HepG2 (cell line): Measurements from ENCODE around the gene CTAG1A. TPM values are rescaled to one million over a fixed set of nuclear protein-coding genes. Genes with fewer than 3 reads are reported as not detected.
A peak's percentile ranks its signal among the peaks of the same experiment; 100 is the strongest.

Experiments used
- ATAC-seq: fragments of 200-7000 bp; cut with Tn5 transposase; 3 replicates; pipeline ENCODE4 v1.9.1; 2020; ENCODE audit warnings: mild to moderate bottlenecking, moderate library complexity
- BruUV-seq: library from RNA; stranded (reverse); fragments of 400-500 nt; replicated peaks from 2 replicates; lab custom pipeline; 2021; lab: Mats Ljungman, UMichigan
- CTCF ChIA-PET: fragments of 300-600 bp; formaldehyde crosslinking; extraction: SDS; loops from one replicate; lab custom pipeline; 2021; ENCODE audit warnings: low total read pairs, inconsistent platforms, low intra/inter-chr PET ratio; lab: Yijun Ruan, JAX
- POLR2A ChIA-PET: fragments of 350-600 bp; sonication (Branson Sonifier 250); formaldehyde crosslinking; loops from one replicate; lab custom pipeline; 2020; ENCODE audit warnings: antibody characterized with exemption, inconsistent platforms; lab: Yijun Ruan, JAX
- DNase-seq: peaks from one replicate; pipeline ENCODE4 v3.0.0-alpha.2; 2015; ENCODE audit warnings: low spot score
- FAIRE-seq: peaks from 3 replicates; lab custom pipeline; 2011; peaks lifted over from hg19 to GRCh38; lab: Jason Lieb, UNC
- H2AFZ ChIP-seq: one replicate; pipeline ENCODE4 v1.6.1; 2011; ENCODE audit warnings: low read length, inconsistent platforms
- H3K27ac ChIP-seq: fragments of 300-600 bp; 3 replicates; pipeline ENCODE4 v1.8.0; 2011; ENCODE audit warnings: mixed run types, mild to moderate bottlenecking, mixed read lengths, low read length, inconsistent platforms; ENCODE audit not compliant: insufficient read depth; ENCODE audit errors: extremely low read length
- H3K27me3 ChIP-seq, 2 experiments: fragments of 200-600 bp in 1 of 2; 2 replicates in 1 of 2; 3 replicates in 1 of 2; pipeline versions ENCODE4 v1.6.0 to v1.8.0; 2011; ENCODE audit warnings: low read length in 2 of 2, mild to moderate bottlenecking in 2 of 2, moderate library complexity in 2 of 2, inconsistent platforms in 1 of 2; ENCODE audit not compliant: insufficient read depth in 2 of 2, control insufficient read depth in 1 of 2
- H3K36me3 ChIP-seq, 2 experiments: fragments of 200-600 bp in 1 of 2; replicated peaks in 1 of 2; 2 replicates in 1 of 2; 3 replicates in 1 of 2; pipeline versions ENCODE4 v1.5.1 to v1.8.0; 2011; ENCODE audit warnings: low read length in 2 of 2, inconsistent platforms in 1 of 2; ENCODE audit not compliant: insufficient read depth in 2 of 2, control insufficient read depth in 1 of 2
- H3K4me1 ChIP-seq: 2 replicates; pipeline ENCODE4 v1.5.1; 2012; ENCODE audit warnings: low read length, inconsistent platforms; ENCODE audit not compliant: insufficient read depth
- H3K4me2 ChIP-seq: 2 replicates; pipeline ENCODE4 v1.6.0; 2011; ENCODE audit warnings: low read depth, low read length, inconsistent platforms
- H3K4me3 ChIP-seq, 3 experiments: fragments of 200-600 bp in 1 of 3; sonication (generic), shearing (Covaris generic) in 1 of 3; replicated peaks in 1 of 3; 2 replicates each; pipeline ENCODE4 v1.5.1; 2011 to 2016; ENCODE audit warnings: low read length in 3 of 3, inconsistent platforms in 2 of 3, low read depth in 2 of 3, mild to moderate bottlenecking in 2 of 3, control low read depth in 1 of 3, mixed read lengths in 1 of 3; ENCODE audit not compliant: insufficient read depth in 1 of 3
- H3K79me2 ChIP-seq: one replicate; pipeline ENCODE4 v1.6.1; 2011; ENCODE audit warnings: low read length, inconsistent platforms; ENCODE audit not compliant: insufficient read depth
- H3K9ac ChIP-seq: 2 replicates; pipeline ENCODE4 v1.6.0; 2011; ENCODE audit warnings: mild to moderate bottlenecking, low read depth, low read length, inconsistent platforms; ENCODE audit not compliant: insufficient read depth
- H3K9me3 ChIP-seq: 2 replicates; pipeline ENCODE4 v1.5.1; 2012; ENCODE audit warnings: mild to moderate bottlenecking, low read length
- H4K20me1 ChIP-seq: 2 replicates; pipeline ENCODE4 v1.6.0; 2011; ENCODE audit warnings: inconsistent platforms, mild to moderate bottlenecking, low read length, moderate library complexity; ENCODE audit not compliant: insufficient read depth
- BRD4 ChIP-seq: sonication (generic); formaldehyde crosslinking; IDR thresholded peaks from 2 replicates; pipeline ENCODE4 v1.4.0; 2020; ENCODE audit warnings: missing genetic modification reagents
- FOSL2 ChIP-seq: sonication (generic); formaldehyde crosslinking; IDR thresholded peaks from 2 replicates; pipeline ENCODE4 v1.4.0; 2020; ENCODE audit warnings: missing genetic modification reagents
- TBX2 ChIP-seq: sonication (generic); formaldehyde crosslinking; IDR thresholded peaks from 2 replicates; pipeline ENCODE4 v1.5.0; 2020; ENCODE audit warnings: missing genetic modification reagents, mild to moderate bottlenecking, borderline replicate concordance
- ZNF570 ChIP-seq: sonication (generic); formaldehyde crosslinking; IDR thresholded peaks from 2 replicates; pipeline ENCODE4 v1.4.0; 2020; ENCODE audit warnings: mild to moderate bottlenecking, missing genetic modification reagents, borderline replicate concordance
- WGBS: methylation state at CpG from one replicate; pipeline ENCODE4 v1.1.6; 2017; ENCODE audit warnings: low lambda C conversion rate; 5-methylcytosine and 5-hydroxymethylcytosine counted together
- in situ Hi-C: cut with HindIII; loops from 2 replicates; pipeline ENCODE4 v1.10.0; 2017; ENCODE audit warnings: low pct_unique_long_range_greater_than_20kb; ENCODE audit not compliant: extremely low pct_ligation_motif_present
- intact Hi-C: fragments of 100-400 bp; cut with micrococcal nuclease; formaldehyde crosslinking; loops from one replicate; pipeline ENCODE4 v1.10.0; 2022; ENCODE audit not compliant: unreplicated experiment
- polyA plus RNA-seq, 8 experiments: library from polyadenylated mRNA; depleted of rRNA in 3 of 8; stranded (reverse) in 7 of 8; unstranded in 1 of 8; fragments of >200 nt; fragmentation: Illumina TruSeq in 4 of 8; extraction: Trizol in 4 of 8; gene quantifications; 2 replicates each; pipeline versions ENCODE4 v1.2.1 to v1.2.3, GENCODE V29; 2011 to 2016; ENCODE audit warnings: low read depth in 4 of 8, missing spikeins in 1 of 8, mixed read lengths in 1 of 8; ENCODE audit not compliant: insufficient read depth in 1 of 8
- total RNA-seq, 5 experiments: library from RNA; depleted of rRNA; stranded (reverse); fragments of >200 nt; fragmentation: Illumina TruSeq; extraction: Trizol; gene quantifications; 2 replicates each; pipeline ENCODE4 v1.2.3, GENCODE V29; 2016; ENCODE audit warnings: low read depth in 1 of 5
- TF ChIP-seq, protein P1 (sequence below): sonication (generic); formaldehyde crosslinking; IDR thresholded peaks from 2 replicates; pipeline ENCODE4 v1.4.0; 2020; ENCODE audit warnings: missing genetic modification reagents
- TF ChIP-seq, protein P2 (sequence below): sonication (generic); formaldehyde crosslinking; IDR thresholded peaks from 2 replicates; pipeline ENCODE4 v1.8.0; 2022; ENCODE audit warnings: low read depth, missing genetic modification reagents
- TF ChIP-seq, protein P3 (sequence below): sonication (generic); formaldehyde crosslinking; IDR thresholded peaks from 2 replicates; pipeline ENCODE4 v1.4.0; 2020; ENCODE audit warnings: mild to moderate bottlenecking, missing genetic modification reagents

Gene CTAG1A
- total and polyA plus RNA-seq, 2 of the 13 experiments (the other 11 are each of a cell fraction or from before 2014, with no cell fraction given): not detected

DNA sequence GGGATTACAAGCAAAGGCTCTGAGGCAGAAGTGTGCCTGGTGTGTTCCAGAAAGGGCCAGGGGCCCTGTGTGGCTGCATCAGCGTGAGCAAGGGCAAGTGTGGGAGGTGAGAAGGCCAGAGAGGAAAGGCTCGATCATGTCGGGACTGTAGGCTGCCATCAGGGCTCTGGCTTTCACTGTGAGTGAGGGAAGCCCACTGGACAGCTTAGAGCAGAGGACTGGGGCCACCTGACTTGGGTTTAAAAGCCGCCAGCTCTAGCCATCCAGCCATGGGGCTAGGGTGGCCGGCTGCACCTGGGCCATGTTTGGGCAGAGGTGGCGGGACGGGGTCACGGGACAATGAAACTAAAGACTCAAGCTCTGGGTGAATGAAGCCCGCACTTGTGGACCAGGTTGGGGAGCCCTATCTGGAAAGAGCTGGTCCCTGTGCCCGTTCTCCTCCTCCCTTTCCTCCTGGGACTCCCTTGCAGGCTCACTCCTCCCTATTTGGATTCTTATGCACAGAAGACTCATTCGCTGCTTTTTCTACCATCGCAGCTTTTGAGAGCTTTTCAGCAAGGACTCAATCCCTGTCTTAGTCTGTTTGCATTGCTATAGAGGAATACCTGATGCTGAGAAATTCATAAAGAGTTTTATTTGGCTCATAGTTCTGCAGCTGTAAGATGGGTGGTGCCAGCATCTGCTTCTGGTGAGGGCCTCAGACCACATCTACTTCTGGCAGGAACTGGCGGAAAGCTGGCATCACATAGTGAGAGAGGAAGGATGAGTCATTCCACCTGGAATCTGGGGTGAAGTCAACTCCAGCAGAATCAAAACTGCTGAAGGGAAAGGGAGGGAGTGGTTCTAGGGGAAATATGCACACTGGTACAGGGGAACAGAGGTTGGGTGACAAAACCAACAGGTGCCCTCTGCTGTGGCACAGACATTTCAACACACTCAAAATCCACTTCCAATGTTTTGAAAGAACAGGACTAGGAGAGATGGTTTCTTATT, 18.8 kb downstream of the CTAG1A start:
- no peaks in the 10 kb centered on the region for H4K20me1 ChIP-seq
- TF ChIP-seq, protein P1, sequence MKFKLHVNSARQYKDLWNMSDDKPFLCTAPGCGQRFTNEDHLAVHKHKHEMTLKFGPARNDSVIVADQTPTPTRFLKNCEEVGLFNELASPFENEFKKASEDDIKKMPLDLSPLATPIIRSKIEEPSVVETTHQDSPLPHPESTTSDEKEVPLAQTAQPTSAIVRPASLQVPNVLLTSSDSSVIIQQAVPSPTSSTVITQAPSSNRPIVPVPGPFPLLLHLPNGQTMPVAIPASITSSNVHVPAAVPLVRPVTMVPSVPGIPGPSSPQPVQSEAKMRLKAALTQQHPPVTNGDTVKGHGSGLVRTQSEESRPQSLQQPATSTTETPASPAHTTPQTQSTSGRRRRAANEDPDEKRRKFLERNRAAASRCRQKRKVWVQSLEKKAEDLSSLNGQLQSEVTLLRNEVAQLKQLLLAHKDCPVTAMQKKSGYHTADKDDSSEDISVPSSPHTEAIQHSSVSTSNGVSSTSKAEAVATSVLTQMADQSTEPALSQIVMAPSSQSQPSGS: no peak
- TF ChIP-seq BRD4 (CRISPR knock-in tag) (no peak), TBX2 (no peak), FOSL2 (CRISPR knock-in tag) (peak; percentile 51; the same call in 1 of the 2 replicates), ZNF570 (CRISPR knock-in tag) (no peak)
- TF ChIP-seq, protein P2, sequence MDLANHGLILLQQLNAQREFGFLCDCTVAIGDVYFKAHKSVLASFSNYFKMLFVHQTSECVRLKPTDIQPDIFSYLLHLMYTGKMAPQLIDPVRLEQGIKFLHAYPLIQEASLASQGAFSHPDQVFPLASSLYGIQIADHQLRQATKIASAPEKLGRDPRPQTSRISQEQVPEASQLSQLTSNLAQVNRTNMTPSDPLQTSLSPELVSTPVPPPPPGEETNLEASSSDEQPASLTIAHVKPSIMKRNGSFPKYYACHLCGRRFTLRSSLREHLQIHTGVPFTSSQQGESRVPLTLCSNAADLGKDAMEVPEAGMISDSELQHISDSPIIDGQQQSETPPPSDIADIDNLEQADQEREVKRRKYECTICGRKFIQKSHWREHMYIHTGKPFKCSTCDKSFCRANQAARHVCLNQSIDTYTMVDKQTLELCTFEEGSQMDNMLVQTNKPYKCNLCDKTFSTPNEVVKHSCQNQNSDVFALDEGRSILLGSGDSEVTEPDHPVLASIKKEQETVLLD (CRISPR knock-in tag): no peak
- TF ChIP-seq, protein P3, sequence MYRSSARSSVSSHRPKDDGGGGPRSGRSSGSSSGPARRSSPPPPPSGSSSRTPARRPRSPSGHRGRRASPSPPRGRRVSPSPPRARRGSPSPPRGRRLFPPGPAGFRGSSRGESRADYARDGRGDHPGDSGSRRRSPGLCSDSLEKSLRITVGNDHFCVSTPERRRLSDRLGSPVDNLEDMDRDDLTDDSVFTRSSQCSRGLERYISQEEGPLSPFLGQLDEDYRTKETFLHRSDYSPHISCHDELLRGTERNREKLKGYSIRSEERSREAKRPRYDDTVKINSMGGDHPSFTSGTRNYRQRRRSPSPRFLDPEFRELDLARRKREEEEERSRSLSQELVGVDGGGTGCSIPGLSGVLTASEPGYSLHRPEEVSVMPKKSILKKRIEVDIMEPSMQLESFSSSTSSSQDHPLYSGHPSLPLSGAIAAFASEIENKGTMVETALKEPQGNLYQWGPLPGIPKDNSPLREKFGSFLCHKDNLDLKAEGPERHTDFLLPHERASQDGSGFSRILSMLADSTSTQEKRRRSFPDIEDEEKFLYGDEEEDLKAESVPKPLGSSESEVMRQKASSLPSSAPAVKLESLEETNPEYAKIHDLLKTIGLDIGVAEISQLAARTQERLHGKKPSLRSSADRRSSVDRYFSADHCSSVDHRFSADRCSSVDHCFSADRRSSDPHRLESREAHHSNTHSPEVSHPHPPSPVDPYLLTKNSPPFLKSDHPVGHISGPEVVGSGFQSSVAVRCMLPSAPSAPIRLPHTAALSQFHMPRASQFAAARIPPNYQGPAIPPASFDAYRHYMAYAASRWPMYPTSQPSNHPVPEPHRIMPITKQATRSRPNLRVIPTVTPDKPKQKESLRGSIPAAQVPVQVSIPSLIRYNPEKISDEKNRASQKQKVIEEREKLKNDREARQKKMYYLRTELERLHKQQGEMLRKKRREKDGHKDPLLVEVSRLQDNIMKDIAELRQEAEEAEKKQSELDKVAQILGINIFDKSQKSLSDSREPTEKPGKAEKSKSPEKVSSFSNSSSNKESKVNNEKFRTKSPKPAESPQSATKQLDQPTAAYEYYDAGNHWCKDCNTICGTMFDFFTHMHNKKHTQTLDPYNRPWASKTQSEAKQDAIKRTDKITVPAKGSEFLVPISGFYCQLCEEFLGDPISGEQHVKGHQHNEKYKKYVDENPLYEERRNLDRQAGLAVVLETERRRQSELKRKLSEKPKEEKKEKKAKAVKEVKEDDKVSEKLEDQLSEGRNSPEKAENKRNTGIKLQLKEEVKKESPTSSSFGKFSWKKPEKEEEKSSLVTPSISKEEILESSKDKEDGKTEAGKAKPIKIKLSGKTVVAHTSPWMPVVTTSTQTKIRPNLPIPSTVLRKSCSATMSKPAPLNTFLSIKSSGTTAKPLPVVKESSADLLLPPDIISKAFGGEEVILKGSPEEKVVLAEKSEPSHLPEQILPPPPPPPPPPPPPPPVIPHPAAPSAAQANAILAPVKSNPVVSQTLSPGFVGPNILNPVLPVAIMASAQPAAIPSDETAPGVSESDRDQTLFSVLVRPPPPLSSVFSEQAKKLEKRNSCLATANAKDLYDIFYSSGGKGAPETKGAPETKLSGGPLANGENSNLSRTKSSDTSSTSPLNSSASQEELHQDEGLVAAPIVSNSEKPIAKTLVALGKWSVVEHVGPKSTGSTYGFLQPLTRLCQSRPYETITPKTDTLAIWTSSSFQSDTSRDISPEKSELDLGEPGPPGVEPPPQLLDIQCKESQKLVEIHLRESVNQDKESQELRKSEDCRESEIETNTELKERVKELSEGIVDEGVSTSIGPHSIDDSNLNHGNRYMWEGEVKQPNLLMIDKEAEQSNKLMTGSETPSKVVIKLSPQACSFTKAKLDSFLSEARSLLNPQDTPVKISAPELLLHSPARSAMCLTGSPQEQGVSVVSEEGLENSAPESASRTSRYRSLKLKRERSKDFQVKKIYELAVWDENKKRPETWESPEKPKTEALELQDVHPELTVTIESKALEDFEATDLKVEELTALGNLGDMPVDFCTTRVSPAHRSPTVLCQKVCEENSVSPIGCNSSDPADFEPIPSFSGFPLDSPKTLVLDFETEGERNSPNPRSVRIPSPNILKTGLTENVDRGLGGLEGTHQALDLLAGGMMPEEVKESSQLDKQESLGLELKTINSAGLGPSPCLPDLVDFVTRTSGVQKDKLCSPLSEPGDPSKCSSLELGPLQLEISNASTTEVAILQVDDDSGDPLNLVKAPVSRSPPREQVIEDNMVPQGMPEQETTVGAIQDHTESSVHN (CRISPR knock-in tag): no peak
- TF ChIP-seq, all 625 proteins: peak for 1
- intact Hi-C loops (no loop called here), in situ Hi-C loops (no loop called here)
- ATAC-seq (no peak), DNase-seq (no peak), FAIRE-seq (no peak)
- H3K36me3 ChIP-seq: no peaks in the 10 kb centered on the region
- POLR2A ChIA-PET: no interaction called here
- H3K27ac ChIP-seq: no peak overlapping the region
- H3K4me3 ChIP-seq: no peak overlapping the region
- H3K4me2 ChIP-seq: no peak overlapping the region
- no peak overlapping the region for H3K9ac ChIP-seq
- H3K9me3 ChIP-seq: no peaks in the 10 kb centered on the region
- BruUV-seq: no TSS peak
- no peaks in the 10 kb centered on the region for H3K4me1 ChIP-seq
- CTCF ChIA-PET: no interaction called here
- no peaks in the 10 kb centered on the region for H3K79me2 ChIP-seq
- H2AFZ ChIP-seq: no peak overlapping the region
- WGBS: 52% methylated on average over 6 of the region's 13 CpGs
- H3K27me3 ChIP-seq: peaks cover 0 to 3% of the 10 kb centered on the region in 2 experiments; a peak in 1 of 5 replicates
